Measurements from ENCODE around the gene HEG1. TPM values are rescaled to one million over a fixed set of nuclear protein-coding genes. Genes with fewer than 3 reads are reported as not detected.
A peak's percentile ranks its signal among the peaks of the same experiment; 100 is the strongest.

HEG1 gene
- total RNA-seq, 4 donors from 2014 or later = 47.8 to 91.7 (median 76.8) TPM

- H3K4me3 ChIP-seq = no peak overlapping the region
- DNase-seq (ENCODE audit: extremely low spot score) = no peak
- intact Hi-C loops (cut with DNase I) = loop anchor here (10.0 kb wide), 1 partner anchor 316 kb away; the partner anchor contains the start of gene ZNF148
- H3K9me3 ChIP-seq = no peaks in the 10 kb centered on the region
- TF ChIP-seq CTCF (IDR thresholded peaks at IDR 0.05) (no peak), POLR2A (IDR thresholded peaks at IDR 0.05; ENCODE audit: low read depth) (no peak), EP300 (IDR thresholded peaks at IDR 0.05) (no peak), POLR2AphosphoS5 (IDR thresholded peaks at IDR 0.05) (no peak)
- peak overlapping the region in 3 of 4 donors; percentile 83 to 96 (median 96) for H3K27ac ChIP-seq (replicated peaks in 1 of 4)
- no peaks in the 10 kb centered on the region for H3K27me3 ChIP-seq
- no peaks in the 10 kb centered on the region for H3K36me3 ChIP-seq
- peaks cover 64 to 73% (median 69%) of the 10 kb centered on the region in 4 donors for H3K4me1 ChIP-seq
- 94% methylated on average over 3 of the region's 3 CpGs for WGBS
Observed at GRCh38 chr3:125058959-125059358, 3.2 kb upstream of the HEG1 start.

- DNase-seq (ENCODE audit: extremely low spot score) = no peak
- intact Hi-C loops (cut with DNase I) = loop anchor here (10.0 kb wide), 1 partner anchor 316 kb away; the partner anchor contains the start of gene ZNF148
- Histone ChIP-seq H3K27ac (replicated peaks in 1 of 4) (peak overlapping the region; percentile 95 to 96 (median 96)), H3K27me3 (no peaks in the 10 kb centered on the region), H3K4me3 (no peak overlapping the region), H3K4me1 (peaks cover 64 to 73% (median 71%) of the 10 kb centered on the region in 4 donors), H3K9me3 (no peaks in the 10 kb centered on the region), H3K36me3 (no peaks in the 10 kb centered on the region)
- 88% methylated on average over 3 of the region's 3 CpGs for WGBS
- TF ChIP-seq CTCF (IDR thresholded peaks at IDR 0.05) (no peak), POLR2AphosphoS5 (IDR thresholded peaks at IDR 0.05) (no peak), POLR2A (IDR thresholded peaks at IDR 0.05; ENCODE audit: low read depth) (no peak), EP300 (IDR thresholded peaks at IDR 0.05) (no peak)
Observed at GRCh38 chr3:125058529-125058928, 2.7 kb upstream of the HEG1 start.

DNA sequence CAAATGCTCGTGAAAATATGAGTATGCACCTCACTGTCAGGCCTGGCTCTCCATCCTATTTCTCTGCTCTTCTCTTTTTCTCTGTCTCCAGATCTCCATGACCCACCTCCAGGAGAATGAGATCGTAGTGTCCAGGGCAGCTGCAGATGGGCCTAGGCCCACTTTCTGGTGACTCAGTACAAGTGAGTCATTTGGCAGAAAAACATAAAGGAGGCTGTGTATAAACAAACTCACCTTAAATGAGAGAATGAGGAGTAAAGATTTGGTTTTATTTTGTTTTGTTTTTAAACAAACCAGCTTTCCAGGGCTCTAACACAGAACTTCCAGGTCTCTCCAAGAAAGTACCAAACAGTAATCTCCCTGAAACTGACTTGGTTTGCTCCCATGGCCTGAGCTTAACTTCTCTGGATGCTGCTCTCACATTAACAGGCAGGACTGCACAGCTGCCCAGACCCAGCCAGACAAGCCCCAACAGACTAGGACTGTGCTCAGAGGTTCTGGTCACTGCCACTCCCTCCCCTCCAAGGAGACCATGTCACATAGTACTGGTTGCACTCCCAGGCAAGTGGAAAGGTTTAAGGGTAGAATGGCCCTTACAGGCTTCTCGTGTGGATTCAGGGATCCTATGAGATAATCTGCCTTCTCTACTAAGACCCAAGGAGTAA, 1.5 kb upstream of the HEG1 start:
- peaks cover 67 to 73% (median 71%) of the 10 kb centered on the region in 4 donors for H3K4me1 ChIP-seq

DNA sequence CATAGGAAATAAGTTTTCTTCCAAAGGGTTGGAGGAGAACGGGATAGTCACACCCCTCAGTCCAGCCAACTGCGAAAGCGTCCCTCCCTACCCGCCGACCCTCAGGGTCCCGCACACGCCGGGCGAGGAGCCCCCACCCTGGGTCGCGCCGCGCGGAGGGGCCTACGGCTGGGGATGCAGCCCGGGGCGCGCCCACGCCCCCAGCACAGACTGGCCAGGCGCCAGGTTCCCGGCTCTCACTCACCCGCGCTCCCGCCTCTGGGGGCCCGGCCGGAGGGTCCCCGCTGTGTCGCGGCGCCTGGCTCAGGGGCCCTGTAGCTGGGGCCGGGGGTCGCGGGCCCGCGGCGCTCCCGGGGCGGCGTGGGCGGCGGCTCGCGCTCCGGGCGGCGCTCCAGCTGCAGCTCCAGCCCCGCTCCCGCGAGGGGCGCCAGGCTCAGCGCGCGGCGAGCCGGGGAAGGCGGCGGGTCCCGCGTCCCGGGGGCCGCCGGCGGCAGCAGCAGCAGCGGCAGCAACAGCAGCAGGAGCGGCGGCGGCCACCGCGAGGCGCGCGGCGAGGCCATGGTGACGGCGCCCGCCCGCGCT, 375 bp downstream of the HEG1 start:
- peak overlapping the region; percentile 80 to 86 (median 84) for H3K4me3 ChIP-seq
- WGBS = 0% methylated on average over 2 of the region's 78 CpGs
- H3K27me3 ChIP-seq = no peaks in the 10 kb centered on the region
- no peak for TF ChIP-seq CTCF (IDR thresholded peaks at IDR 0.05)
- no peak for TF ChIP-seq POLR2AphosphoS5 (IDR thresholded peaks at IDR 0.05)
- no peak for TF ChIP-seq EP300 (IDR thresholded peaks at IDR 0.05)
- no peak for TF ChIP-seq POLR2A (IDR thresholded peaks at IDR 0.05; ENCODE audit: low read depth)
- no peaks in the 10 kb centered on the region for H3K36me3 ChIP-seq
- peaks cover 66 to 73% (median 71%) of the 10 kb centered on the region in 4 donors for H3K4me1 ChIP-seq
- H3K27ac ChIP-seq (replicated peaks in 1 of 4) = peak overlapping the region; percentile 95 to 96 (median 96)
- intact Hi-C loops (cut with DNase I) = loop anchor here (10.0 kb wide), 1 partner anchor 319 kb away; the partner anchor contains the start of gene ZNF148
- no peak for DNase-seq (ENCODE audit: extremely low spot score)
- H3K9me3 ChIP-seq = no peaks in the 10 kb centered on the region

More for the DNA sequence above, 1.5 kb upstream of the HEG1 start:
- WGBS = 61% methylated on average over 3 of the region's 3 CpGs
- intact Hi-C loops (cut with DNase I) = loop anchor here (10.0 kb wide), 1 partner anchor 317 kb away; the partner anchor contains the start of gene ZNF148
- Histone ChIP-seq H3K27me3 (no peaks in the 10 kb centered on the region), H3K27ac (replicated peaks in 1 of 4) (peak overlapping the region; percentile 95 to 96 (median 96)), H3K4me3 (no peak overlapping the region), H3K36me3 (no peaks in the 10 kb centered on the region), H3K9me3 (no peaks in the 10 kb centered on the region)
- no peak for DNase-seq (ENCODE audit: extremely low spot score)
- TF ChIP-seq POLR2A (IDR thresholded peaks at IDR 0.05; ENCODE audit: low read depth) (no peak), CTCF (IDR thresholded peaks at IDR 0.05) (no peak), POLR2AphosphoS5 (IDR thresholded peaks at IDR 0.05) (peak in 1 of 2 donors; percentile 63), EP300 (IDR thresholded peaks at IDR 0.05) (no peak)
